ENCODE measurements around the gene ATG13. TPM values are rescaled to one million over a fixed set of nuclear protein-coding genes. Genes with fewer than 3 reads are reported as not detected.

Gene ATG13
- total RNA-seq, 2 donors from 2014 or later: 54.5 to 80.2 TPM

DNA sequence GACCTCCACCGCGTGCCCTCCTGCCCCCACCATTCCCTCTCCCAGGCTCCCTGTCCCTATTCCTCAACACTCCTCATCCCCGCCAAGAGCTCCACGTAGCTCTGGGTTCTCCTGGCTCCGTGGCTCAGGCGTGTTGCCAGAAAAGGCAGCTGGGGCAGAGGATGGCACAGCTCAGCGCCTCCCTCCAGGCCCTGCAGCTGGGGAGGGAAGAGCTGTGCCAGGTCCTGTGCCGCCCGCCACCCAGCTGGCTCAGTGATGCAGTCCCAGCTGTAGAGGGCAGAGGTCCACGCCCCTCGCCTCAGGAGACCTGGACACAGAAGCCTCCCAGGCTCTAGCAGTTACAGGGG lies 78.8 kb downstream of the ATG13 start:
- H3K4me3 ChIP-seq: no peak overlapping the region

DNA sequence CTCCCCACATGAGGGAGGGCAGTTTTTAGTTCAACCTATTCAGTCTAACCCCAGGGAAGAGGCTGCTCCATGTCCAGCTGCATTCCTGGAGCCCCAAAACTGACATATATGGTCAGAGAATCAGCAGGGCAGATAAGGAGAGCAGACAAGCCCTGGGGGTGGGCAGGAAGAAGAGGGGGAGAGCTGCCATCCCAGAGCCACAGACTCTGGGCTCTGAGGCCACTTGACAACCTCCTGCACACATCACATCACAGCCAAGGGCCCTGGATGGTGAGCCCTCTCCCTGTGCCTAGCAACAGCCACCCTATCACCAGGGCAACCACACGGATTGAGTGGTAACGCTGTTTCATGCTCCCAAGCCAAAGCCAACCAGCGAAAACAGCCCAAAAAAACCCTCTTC lies 80.0 kb downstream of the ATG13 start:
- H3K27ac ChIP-seq: peak overlapping the region; percentile 94 to 96
- no peak for DNase-seq (ENCODE audit: low spot score)
- no peak overlapping the region for H3K4me3 ChIP-seq
- no peaks in the 10 kb centered on the region for H3K27me3 ChIP-seq
- TF ChIP-seq, protein P1, sequence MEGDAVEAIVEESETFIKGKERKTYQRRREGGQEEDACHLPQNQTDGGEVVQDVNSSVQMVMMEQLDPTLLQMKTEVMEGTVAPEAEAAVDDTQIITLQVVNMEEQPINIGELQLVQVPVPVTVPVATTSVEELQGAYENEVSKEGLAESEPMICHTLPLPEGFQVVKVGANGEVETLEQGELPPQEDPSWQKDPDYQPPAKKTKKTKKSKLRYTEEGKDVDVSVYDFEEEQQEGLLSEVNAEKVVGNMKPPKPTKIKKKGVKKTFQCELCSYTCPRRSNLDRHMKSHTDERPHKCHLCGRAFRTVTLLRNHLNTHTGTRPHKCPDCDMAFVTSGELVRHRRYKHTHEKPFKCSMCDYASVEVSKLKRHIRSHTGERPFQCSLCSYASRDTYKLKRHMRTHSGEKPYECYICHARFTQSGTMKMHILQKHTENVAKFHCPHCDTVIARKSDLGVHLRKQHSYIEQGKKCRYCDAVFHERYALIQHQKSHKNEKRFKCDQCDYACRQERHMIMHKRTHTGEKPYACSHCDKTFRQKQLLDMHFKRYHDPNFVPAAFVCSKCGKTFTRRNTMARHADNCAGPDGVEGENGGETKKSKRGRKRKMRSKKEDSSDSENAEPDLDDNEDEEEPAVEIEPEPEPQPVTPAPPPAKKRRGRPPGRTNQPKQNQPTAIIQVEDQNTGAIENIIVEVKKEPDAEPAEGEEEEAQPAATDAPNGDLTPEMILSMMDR (IDR thresholded peaks at IDR 0.05): no peak
- H3K9me3 ChIP-seq: no peaks in the 10 kb centered on the region
- peaks cover 0 to 81% of the 10 kb centered on the region in 2 donors for H3K4me1 ChIP-seq
- peaks cover 36% of the 10 kb centered on the region for H3K36me3 ChIP-seq

More for the DNA sequence above, 78.8 kb downstream of the ATG13 start:
- Histone ChIP-seq H3K9me3 (no peaks in the 10 kb centered on the region), H3K36me3 (peaks cover 39% of the 10 kb centered on the region), H3K27ac (peak overlapping the region; percentile 94 to 96), H3K4me1 (peaks cover 0 to 70% of the 10 kb centered on the region in 2 donors), H3K27me3 (no peaks in the 10 kb centered on the region)
- no peak for DNase-seq (ENCODE audit: low spot score)
- TF ChIP-seq, protein P1 (IDR thresholded peaks at IDR 0.05): peak in 1 of 2 donors; percentile 14

DNA sequence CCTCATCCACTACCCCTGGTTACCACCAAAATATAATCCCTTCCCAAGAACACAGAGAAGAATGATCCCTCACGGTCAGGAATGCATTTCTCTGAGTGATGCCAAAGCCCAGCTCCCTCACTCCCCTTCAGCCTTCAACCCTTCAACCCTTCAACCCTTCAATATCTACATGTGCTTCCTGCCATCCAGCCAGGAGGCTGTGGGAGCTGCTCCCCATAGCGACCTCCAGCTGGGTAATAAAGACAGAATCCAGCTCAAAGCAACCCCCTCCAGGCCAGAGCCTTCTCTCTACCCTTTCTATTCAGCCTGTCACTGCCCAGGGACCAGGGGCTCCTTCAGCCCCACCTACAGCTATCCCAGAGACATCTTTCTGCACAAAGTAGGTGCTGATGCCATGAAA lies 80.4 kb downstream of the ATG13 start:
- Histone ChIP-seq H3K27me3 (no peaks in the 10 kb centered on the region), H3K4me3 (no peak overlapping the region), H3K4me1 (peaks cover 0 to 85% of the 10 kb centered on the region in 2 donors), H3K9me3 (no peaks in the 10 kb centered on the region), H3K27ac (peak overlapping the region; percentile 94 to 96), H3K36me3 (peaks cover 37% of the 10 kb centered on the region)
- TF ChIP-seq, protein P1 (IDR thresholded peaks at IDR 0.05): no peak
- DNase-seq (ENCODE audit: low spot score): no peak

DNA sequence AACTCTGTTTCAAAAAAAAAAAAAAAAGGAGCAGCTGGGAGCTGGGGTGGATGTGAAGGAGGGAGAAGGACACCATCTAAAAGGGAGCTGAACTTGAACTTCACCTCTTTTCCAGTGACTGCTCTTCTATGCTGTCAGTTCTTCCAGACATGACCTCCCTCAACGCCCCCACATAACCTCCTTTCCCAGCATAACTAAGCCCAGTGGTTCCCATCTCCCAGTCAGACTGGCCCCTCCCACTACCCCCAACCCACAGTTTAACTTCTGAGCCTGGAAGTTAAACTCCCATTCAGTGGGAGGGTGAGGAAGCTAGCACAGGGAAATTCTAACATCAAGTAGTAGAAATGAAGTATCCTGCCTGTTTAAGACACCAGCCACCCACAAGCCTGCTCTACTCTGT lies 81.2 kb downstream of the ATG13 start:
- H3K27ac ChIP-seq: peak overlapping the region; percentile 94 to 96
- H3K27me3 ChIP-seq: no peaks in the 10 kb centered on the region
- peaks cover 39% of the 10 kb centered on the region for H3K36me3 ChIP-seq
- no peak overlapping the region for H3K4me3 ChIP-seq
- no peaks in the 10 kb centered on the region for H3K9me3 ChIP-seq
- H3K4me1 ChIP-seq: peaks cover 0 to 84% of the 10 kb centered on the region in 2 donors
- DNase-seq (ENCODE audit: low spot score): no peak
- TF ChIP-seq, protein P1 (IDR thresholded peaks at IDR 0.05): no peak

DNA sequence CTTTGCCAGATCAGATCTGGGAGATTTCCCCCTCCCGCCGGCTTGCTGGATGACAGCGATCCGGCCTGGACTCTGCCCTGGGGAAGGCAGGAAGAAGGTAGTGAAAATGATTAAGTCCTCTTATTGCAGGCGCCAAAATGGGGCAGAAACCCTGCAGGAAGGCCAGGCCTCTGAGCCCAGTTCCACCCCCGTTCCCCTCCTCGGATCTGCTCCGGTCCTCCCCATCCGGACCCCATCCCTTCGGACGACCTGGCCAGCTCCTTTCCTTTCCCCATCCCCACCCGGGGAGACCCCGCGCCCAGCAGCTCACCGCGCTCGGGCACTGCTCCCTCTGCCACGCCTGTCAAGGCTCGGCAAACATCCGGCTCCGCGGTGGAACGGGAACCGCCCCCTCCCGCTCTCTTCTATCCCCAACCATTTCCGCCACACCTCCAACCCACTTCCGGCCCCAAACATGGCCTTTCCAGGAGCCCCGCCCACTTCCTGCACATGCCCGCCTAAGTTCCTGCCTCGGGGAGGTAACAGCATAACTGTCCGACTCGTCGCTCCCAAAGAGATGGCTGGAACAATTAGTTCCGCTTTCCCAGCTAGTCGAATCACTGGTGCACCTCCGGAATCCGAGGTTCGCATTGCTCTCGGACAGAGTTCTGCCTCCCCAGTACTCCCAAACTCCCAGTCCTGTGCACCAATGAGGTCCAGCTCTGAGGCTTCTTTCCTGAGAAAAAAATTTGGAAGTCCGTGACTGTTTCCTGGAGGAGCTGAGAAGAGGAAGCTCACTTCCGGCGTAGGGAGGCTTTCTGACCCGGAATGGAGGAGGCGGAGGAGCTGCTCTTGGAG lies 83.1 kb downstream of the ATG13 start, which contains the start of the genes ARHGAP1 and ZNF408:
ARHGAP1 (minus strand) TSS at position 379 of the 837 bp plus-strand sequence. CDS start 4,512 bp downstream, outside the sequence.
ZNF408 (plus strand) TSS at position 791 of the 837 bp plus-strand sequence; CDS start at position 808, 17 bp downstream.
- TF ChIP-seq, protein P1 (IDR thresholded peaks at IDR 0.05): no peak
- H3K27ac ChIP-seq: peak within 1 kb of the TSS; percentile 94 to 96
- H3K4me3 ChIP-seq: peak within 1 kb of the TSS; percentile 79 to 93
- DNase-seq (ENCODE audit: low spot score): peak; percentile 99
- no peaks in the 10 kb centered on the region for H3K27me3 ChIP-seq
- no peaks in the 10 kb centered on the region for H3K9me3 ChIP-seq
- peaks cover 39% of the 10 kb centered on the region for H3K36me3 ChIP-seq
- peaks cover 0 to 65% of the 10 kb centered on the region in 2 donors for H3K4me1 ChIP-seq
